Esophagus squamous epithelium (tissue), 5 donors: Measurements from ENCODE around the gene PLCZ1. TPM values are rescaled to one million over a fixed set of nuclear protein-coding genes. Genes with fewer than 3 reads are reported as not detected.
A peak's percentile ranks its signal among the peaks of the same experiment; 100 is the strongest.
"Not testable (repeated sequence)": the region's sequence is repeated elsewhere in the genome, so short reads cannot be mapped to it uniquely, and the experiment has no call there.

ENCODE experiments used
- DNase-seq: peaks from one replicate; lab custom pipeline; 2025; lab: John Stamatoyannopoulos, UW
- H3K27ac ChIP-seq, 4 donors: fragments of 200-600 bp; sonication (generic); one replicate each; pipeline ENCODE4 v1.5.1; 2016 to 2019; ENCODE audit warnings: mild to moderate bottlenecking in 1 of 4
- H3K27me3 ChIP-seq, 4 donors: fragments of 200-600 bp; sonication (generic); 1 replicate in 3 of 4; 2 replicates in 1 of 4; pipeline versions ENCODE4 v1.5.1 to v1.6.0; 2017 to 2021; ENCODE audit warnings: antibody characterized with exemption in 1 of 4
- H3K36me3 ChIP-seq, 3 donors: fragments of 200-600 bp; sonication (generic); one replicate each; pipeline ENCODE4 v1.5.1; 2016 to 2019
- H3K4me1 ChIP-seq, 3 donors: fragments of 200-600 bp; sonication (generic); one replicate each; pipeline ENCODE4 v1.5.1; 2017 to 2019
- H3K4me3 ChIP-seq, 4 donors: fragments of 200-600 bp; sonication (generic); 1 replicate in 3 of 4; 2 replicates in 1 of 4; pipeline ENCODE4 v1.5.1; 2016 to 2019; ENCODE audit warnings: mild to moderate bottlenecking in 2 of 4, moderate library complexity in 1 of 4
- H3K9me3 ChIP-seq, 3 donors: fragments of 200-600 bp; sonication (generic); one replicate each; pipeline ENCODE4 v1.5.1; 2016 to 2019
- POLR2A ChIP-seq, 4 donors: fragments of 450-650 bp; IDR thresholded peaks; one replicate each; pipeline ENCODE4 v1.6.1; 2017; ENCODE audit warnings: antibody characterized with exemption in 4 of 4, mild to moderate bottlenecking in 4 of 4, moderate library complexity in 3 of 4
- WGBS, 2 donors: methylation state at CpG; one replicate each; pipeline ENCODE4 v1.1.5; 2018; 5-methylcytosine and 5-hydroxymethylcytosine counted together
- intact Hi-C: fragments of 100-400 bp; cut with DNase I; formaldehyde crosslinking; loops from one replicate; pipeline ENCODE4 v1.15.0; 2022
- total RNA-seq, 4 donors: library from RNA; depleted of rRNA; stranded (reverse); fragments of >200 nt; gene quantifications; one replicate each; pipeline ENCODE4 v1.1.0, GENCODE V29; 2016
- TF ChIP-seq, protein P1 (sequence below), 6 experiments: fragments of 450-650 bp in 4 of 6; fragments of 200-600 bp in 2 of 6; sonication (generic) in 2 of 6; IDR thresholded peaks; one replicate each; pipeline ENCODE4 v1.5.1; 2016 to 2019; ENCODE audit warnings: antibody characterized with exemption in 6 of 6, mild to moderate bottlenecking in 4 of 6, moderate library complexity in 4 of 6
- donor health status: DM: yes; HTN: yes; CAD: no.

PLCZ1 gene, protein sequence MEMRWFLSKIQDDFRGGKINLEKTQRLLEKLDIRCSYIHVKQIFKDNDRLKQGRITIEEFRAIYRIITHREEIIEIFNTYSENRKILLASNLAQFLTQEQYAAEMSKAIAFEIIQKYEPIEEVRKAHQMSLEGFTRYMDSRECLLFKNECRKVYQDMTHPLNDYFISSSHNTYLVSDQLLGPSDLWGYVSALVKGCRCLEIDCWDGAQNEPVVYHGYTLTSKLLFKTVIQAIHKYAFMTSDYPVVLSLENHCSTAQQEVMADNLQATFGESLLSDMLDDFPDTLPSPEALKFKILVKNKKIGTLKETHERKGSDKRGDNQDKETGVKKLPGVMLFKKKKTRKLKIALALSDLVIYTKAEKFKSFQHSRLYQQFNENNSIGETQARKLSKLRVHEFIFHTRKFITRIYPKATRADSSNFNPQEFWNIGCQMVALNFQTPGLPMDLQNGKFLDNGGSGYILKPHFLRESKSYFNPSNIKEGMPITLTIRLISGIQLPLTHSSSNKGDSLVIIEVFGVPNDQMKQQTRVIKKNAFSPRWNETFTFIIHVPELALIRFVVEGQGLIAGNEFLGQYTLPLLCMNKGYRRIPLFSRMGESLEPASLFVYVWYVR
- total RNA-seq = not detected

DNA sequence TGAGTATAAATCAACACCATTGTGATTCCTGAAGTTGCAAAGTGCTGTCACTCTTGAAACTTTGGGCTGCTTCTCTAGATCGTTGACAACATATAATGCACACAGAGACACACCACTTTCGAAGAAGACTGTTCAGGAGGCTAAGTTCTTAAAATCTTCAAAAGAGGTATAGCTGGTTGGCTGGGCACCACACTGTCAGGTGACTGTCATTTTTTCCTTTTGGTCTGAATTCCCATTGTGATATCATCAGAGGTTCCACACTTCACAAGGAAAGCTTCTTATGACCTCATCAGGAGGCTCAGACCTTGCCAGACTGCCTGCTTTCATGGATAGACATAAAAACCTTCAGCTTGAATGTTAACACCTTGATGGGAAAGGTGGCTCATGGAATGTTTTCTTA, at the start of gene PLCZ1, which contains the start of gene CAPZA3:
Gene PLCZ1 (minus strand): TSS at position 194 of the 400 bp plus-strand sequence. CDS start 641 bp downstream, outside the sequence.
Gene CAPZA3 (plus strand): TSS at position 301 of the 400 bp plus-strand sequence. CDS start 150 bp downstream, outside the sequence.
- no peaks in the 10 kb centered on the region for H3K4me1 ChIP-seq
- intact Hi-C loops = no loop called here
- 76 to 83% methylated on average over 2 of the region's 2 CpGs for WGBS, 2 donors
- TF ChIP-seq, protein P1, sequence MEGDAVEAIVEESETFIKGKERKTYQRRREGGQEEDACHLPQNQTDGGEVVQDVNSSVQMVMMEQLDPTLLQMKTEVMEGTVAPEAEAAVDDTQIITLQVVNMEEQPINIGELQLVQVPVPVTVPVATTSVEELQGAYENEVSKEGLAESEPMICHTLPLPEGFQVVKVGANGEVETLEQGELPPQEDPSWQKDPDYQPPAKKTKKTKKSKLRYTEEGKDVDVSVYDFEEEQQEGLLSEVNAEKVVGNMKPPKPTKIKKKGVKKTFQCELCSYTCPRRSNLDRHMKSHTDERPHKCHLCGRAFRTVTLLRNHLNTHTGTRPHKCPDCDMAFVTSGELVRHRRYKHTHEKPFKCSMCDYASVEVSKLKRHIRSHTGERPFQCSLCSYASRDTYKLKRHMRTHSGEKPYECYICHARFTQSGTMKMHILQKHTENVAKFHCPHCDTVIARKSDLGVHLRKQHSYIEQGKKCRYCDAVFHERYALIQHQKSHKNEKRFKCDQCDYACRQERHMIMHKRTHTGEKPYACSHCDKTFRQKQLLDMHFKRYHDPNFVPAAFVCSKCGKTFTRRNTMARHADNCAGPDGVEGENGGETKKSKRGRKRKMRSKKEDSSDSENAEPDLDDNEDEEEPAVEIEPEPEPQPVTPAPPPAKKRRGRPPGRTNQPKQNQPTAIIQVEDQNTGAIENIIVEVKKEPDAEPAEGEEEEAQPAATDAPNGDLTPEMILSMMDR (IDR thresholded peaks at IDR 0.05) = no peak
- TF ChIP-seq POLR2A (IDR thresholded peaks at IDR 0.05) = no peak
- H3K27me3 ChIP-seq = no peaks in the 10 kb centered on the region
- H3K4me3 ChIP-seq = no peak within 1 kb of the TSS
- DNase-seq = no peak
- H3K9me3 ChIP-seq = peaks cover 0 to 12% (median 7%) of the 10 kb centered on the region in 3 donors
- H3K27ac ChIP-seq = no peak within 1 kb of the TSS
- no peaks in the 10 kb centered on the region for H3K36me3 ChIP-seq

DNA sequence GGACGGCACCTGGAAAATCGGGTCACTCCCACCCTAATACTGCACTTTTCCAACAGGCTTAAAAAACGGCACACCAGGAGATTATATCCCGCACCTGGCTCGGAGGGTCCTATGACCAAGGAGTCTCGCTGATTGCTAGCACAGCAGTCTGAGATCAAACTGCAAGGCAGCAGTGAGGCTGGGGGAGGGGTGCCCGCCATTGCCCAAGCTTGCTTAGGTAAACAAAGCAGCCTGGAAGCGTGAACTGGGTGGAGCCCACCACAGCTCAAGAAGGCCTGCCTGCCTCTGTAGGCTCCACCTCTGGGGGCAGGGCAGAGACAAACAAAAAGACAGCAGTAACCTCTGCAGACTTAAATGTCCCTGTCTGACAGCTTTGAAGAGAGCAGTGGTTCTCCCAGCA, 47.7 kb upstream of the PLCZ1 start:
- H3K4me1 ChIP-seq, H3K4me3 ChIP-seq, intact Hi-C loops, H3K27ac ChIP-seq, H3K27me3 ChIP-seq, H3K9me3 ChIP-seq, H3K36me3 ChIP-seq, DNase-seq: not testable (repeated sequence)
- 76 to 85% methylated on average over 3 to 8 of the region's 8 CpGs for WGBS, 2 donors

DNA sequence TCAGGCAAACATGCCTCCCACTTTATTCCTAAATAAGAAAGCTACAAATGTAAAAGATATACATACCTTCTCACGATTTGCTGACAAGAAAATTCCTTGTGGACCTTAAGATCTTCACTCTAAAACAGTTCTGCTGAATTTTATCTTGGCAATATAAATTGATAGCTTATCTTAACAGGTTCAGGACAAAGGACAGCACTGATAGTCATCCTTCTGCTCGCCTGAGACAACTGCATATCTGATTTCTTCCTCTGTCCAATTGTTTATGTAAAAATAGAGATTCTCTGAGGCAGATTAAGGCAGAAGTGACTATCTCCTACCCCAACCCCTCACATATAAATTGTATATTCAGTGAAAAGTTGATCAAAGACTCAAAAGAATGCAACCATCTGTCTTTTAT, 45.0 kb upstream of the PLCZ1 start:
- no peaks in the 10 kb centered on the region for H3K9me3 ChIP-seq
- TF ChIP-seq POLR2A (IDR thresholded peaks at IDR 0.05) = no peak
- TF ChIP-seq, protein P1 (IDR thresholded peaks at IDR 0.05) = no peak
- DNase-seq = no peak
- intact Hi-C loops = no loop called here
- H3K27me3 ChIP-seq = no peaks in the 10 kb centered on the region
- H3K4me1 ChIP-seq = no peaks in the 10 kb centered on the region
- H3K4me3 ChIP-seq = no peak overlapping the region
- H3K27ac ChIP-seq = no peak overlapping the region
- WGBS, 2 donors = 47 to 49% methylated on average over 2 of the region's 2 CpGs
- H3K36me3 ChIP-seq = no peaks in the 10 kb centered on the region

DNA sequence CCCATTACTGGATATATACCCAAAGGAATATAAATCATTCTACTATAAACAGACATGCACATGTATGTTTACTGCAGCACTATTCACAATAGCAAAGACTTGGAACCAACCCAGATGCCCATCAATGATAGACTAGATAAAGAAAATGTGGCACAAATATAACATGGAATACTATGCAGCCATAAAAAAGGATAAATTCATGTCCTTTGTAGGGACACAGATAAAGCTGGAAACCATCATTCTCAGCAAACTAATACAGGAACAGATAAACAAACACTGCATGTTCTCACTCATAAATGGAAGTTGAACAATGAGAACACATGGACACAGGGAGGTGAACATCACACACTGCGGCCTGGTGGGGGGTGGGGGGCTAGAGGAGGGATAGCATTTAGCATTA, 28.7 kb upstream of the PLCZ1 start:
- H3K36me3 ChIP-seq, H3K4me3 ChIP-seq, H3K27ac ChIP-seq, intact Hi-C loops, DNase-seq, H3K27me3 ChIP-seq, H3K4me1 ChIP-seq, H3K9me3 ChIP-seq: not testable (repeated sequence)
- WGBS, 2 donors = 56% methylated on average over 1 of the region's 1 CpG

DNA sequence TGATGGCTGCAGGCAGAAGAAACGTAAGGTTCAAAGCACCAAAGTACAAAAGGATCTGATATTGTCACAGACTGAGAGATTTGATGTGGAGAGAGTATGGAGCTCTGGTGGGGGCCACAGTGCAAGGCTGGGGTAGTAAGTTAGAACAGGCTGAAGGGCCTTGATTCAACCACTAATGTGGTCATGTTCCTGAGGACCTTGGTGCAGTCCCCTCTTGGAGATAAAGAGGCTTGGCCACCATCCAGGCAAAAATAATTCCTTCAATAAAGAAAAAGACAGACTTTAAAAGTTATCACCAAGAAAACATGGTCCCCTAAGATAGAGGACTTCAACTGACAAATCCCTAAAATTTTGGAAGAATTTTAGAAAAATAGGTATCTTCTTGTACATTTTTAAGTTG, 17.5 kb upstream of the PLCZ1 start:
- Histone ChIP-seq H3K27me3 (no peaks in the 10 kb centered on the region), H3K27ac (no peak overlapping the region), H3K9me3 (no peaks in the 10 kb centered on the region), H3K4me1 (peaks cover 0 to 13% (median 0%) of the 10 kb centered on the region in 3 donors), H3K4me3 (no peak overlapping the region), H3K36me3 (no peaks in the 10 kb centered on the region)
- intact Hi-C loops = no loop called here
- DNase-seq = no peak
- TF ChIP-seq POLR2A (IDR thresholded peaks at IDR 0.05) = no peak
- TF ChIP-seq, protein P1 (IDR thresholded peaks at IDR 0.05) = no peak
- WGBS, 2 donors = 45 to 64% methylated on average over 1 of the region's 1 CpG

DNA sequence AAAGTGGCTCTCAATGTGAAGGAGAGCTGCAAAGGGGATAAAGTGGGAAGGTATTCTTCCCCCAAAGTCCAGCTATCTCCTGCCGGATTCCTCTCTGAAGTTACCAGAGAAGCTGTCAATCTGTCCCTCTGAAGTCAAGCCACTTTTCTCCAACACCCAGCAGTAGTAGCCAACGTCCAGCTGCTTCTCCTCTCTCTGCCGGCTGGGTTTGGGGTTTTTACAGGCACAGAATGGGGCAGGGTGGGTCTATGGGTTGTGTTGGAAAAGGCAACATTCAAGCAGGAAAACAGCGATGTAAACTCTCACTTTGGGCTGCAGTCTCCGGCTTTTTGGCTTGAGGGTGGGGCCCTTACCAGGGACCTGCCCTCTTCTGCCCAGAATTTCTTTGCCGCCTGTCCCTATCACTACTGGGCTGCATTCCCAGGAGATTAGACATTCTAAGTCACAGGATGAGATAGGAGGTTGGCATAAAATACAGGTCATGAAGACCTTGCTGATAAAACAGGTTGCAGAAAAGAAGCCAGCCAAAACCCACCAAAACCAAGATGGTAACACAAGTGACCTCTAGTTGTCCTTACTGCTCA, 16.4 kb upstream of the PLCZ1 start:
- WGBS, 2 donors = 54 to 82% methylated on average over 4 to 6 of the region's 6 CpGs

More for the DNA sequence above, 16.4 kb upstream of the PLCZ1 start:
- Histone ChIP-seq H3K27me3 (no peaks in the 10 kb centered on the region), H3K4me3 (peak overlapping the region in 1 of 4 donors; percentile 45), H3K4me1 (peaks cover 0 to 13% (median 0%) of the 10 kb centered on the region in 3 donors), H3K36me3 (no peaks in the 10 kb centered on the region), H3K27ac (no peak overlapping the region), H3K9me3 (no peaks in the 10 kb centered on the region)
- DNase-seq = no peak
- intact Hi-C loops = no loop called here
- no peak for TF ChIP-seq POLR2A (IDR thresholded peaks at IDR 0.05)
- TF ChIP-seq, protein P1 (IDR thresholded peaks at IDR 0.05) = no peak
